HG03439 (cell line): ENCODE measurements around the gene RPL27.
"Not testable (repeated sequence)": the region's sequence is repeated elsewhere in the genome, so short reads cannot be mapped to it uniquely, and the experiment has no call there.

Source experiments
- ATAC-seq: cut with Tn5 transposase; IDR thresholded peaks from one replicate; pipeline ENCODE4 v1.9.1; 2021; ENCODE audit warnings: mild to moderate bottlenecking, moderate library complexity; ENCODE audit not compliant: unreplicated experiment

RPL27 gene

GRCh38 chr17:42997984-42998938 is at the start of gene RPL27:
RPL27 (plus strand) TSS chr17:42998419; CDS start chr17:42998751, 332 bp downstream.
- ATAC-seq = peak; percentile 93

- no peak for ATAC-seq
Observed at GRCh38 chr17:42950044-42950783, 48.0 kb upstream of the RPL27 start.

GRCh38 chr17:42953669-42954068 is 44.5 kb upstream of the RPL27 start:
- ATAC-seq = no peak

GRCh38 chr17:42964161-42964932 is 33.9 kb upstream of the RPL27 start, which contains the start of gene AARSD1:
AARSD1 (minus strand) TSS chr17:42964454; CDS start chr17:42964440, 14 bp downstream.
- peak; percentile 87 for ATAC-seq

- ATAC-seq = no peak
Observed at GRCh38 chr17:42967925-42968324, 30.3 kb upstream of the RPL27 start.

- no peak for ATAC-seq
Observed at GRCh38 chr17:42969001-42969581, 29.1 kb upstream of the RPL27 start.

GRCh38 chr17:42971589-42971988 is 26.6 kb upstream of the RPL27 start:
- ATAC-seq = no peak

- ATAC-seq = not testable (repeated sequence)
Observed at GRCh38 chr17:42973323-42973722, 24.9 kb upstream of the RPL27 start.

- no peak for ATAC-seq
Observed at GRCh38 chr17:42975265-42975664, 23.0 kb upstream of the RPL27 start.

- not testable (repeated sequence) for ATAC-seq
Observed at GRCh38 chr17:42975701-42976100, 22.5 kb upstream of the RPL27 start.

GRCh38 chr17:42979511-42980273 is 18.5 kb upstream of the RPL27 start, which contains the start of gene PTGES3L:
PTGES3L (minus strand) TSS chr17:42980080; CDS start chr17:42980053, 27 bp downstream.
- ATAC-seq = peak; percentile 11

GRCh38 chr17:42980274-42980765 is 17.9 kb upstream of the RPL27 start, which contains the start of gene RUNDC1:
RUNDC1 (plus strand) TSS chr17:42980565; CDS start chr17:42980577, 12 bp downstream.
- peak; percentile 73 for ATAC-seq

- ATAC-seq = peak; percentile 40
Observed at GRCh38 chr17:42980766-42981397, 17.3 kb upstream of the RPL27 start.

GRCh38 chr17:42982266-42982665 is 16.0 kb upstream of the RPL27 start:
- ATAC-seq = no peak

- ATAC-seq = no peak
Observed at GRCh38 chr17:42985225-42985624, 13.0 kb upstream of the RPL27 start.

- no peak for ATAC-seq
Observed at GRCh38 chr17:42989141-42989540, 9.1 kb upstream of the RPL27 start.

- no peak for ATAC-seq
Observed at GRCh38 chr17:42989726-42990652, 8.2 kb upstream of the RPL27 start.

- ATAC-seq = no peak
Observed at GRCh38 chr17:42991471-42991870, 6.7 kb upstream of the RPL27 start.
